ENCODE measurements around the gene LSM3. TPM values are rescaled to one million over a fixed set of nuclear protein-coding genes. Genes with fewer than 3 reads are reported as not detected.
A peak's percentile ranks its signal among the peaks of the same experiment; 100 is the strongest.
"Not testable (repeated sequence)": the region's sequence is repeated elsewhere in the genome, so short reads cannot be mapped to it uniquely, and the experiment has no call there.

Gene LSM3
- total RNA-seq, 4 donors from 2014 or later: 10.0 to 14.1 (median 11.9) TPM

DNA sequence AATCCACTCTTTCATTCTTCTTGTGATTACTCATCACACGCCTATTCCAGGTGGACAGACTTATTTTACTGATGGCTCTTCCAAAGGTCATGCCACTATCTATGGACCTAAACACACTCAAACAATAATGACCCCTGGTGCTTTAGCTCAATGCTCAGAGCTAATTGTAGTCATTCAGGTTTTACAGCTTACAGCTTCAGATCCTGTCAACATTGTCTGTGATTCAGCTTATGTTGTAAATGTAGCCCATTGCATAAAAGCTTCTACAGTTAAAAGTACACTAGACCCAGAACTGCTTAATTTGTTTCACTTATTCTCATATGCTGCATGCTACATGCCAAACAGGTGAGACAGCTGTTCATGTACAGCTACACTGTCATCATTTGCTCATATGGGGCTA, 49.2 kb downstream of the LSM3 start:
- no peaks in the 10 kb centered on the region for H3K27me3 ChIP-seq
- no peak overlapping the region for H3K27ac ChIP-seq
- H3K36me3 ChIP-seq: no peaks in the 10 kb centered on the region
- H3K4me3 ChIP-seq: no peak overlapping the region
- H3K9me3 ChIP-seq: no peaks in the 10 kb centered on the region
- no peaks in the 10 kb centered on the region for H3K4me1 ChIP-seq
- DNase-seq: no peak
- intact Hi-C loops (cut with DNase I; ENCODE audit: low total_unique reads): no loop called here
- TF ChIP-seq POLR2A (IDR thresholded peaks at IDR 0.05): no peak
- TF ChIP-seq, protein P1, sequence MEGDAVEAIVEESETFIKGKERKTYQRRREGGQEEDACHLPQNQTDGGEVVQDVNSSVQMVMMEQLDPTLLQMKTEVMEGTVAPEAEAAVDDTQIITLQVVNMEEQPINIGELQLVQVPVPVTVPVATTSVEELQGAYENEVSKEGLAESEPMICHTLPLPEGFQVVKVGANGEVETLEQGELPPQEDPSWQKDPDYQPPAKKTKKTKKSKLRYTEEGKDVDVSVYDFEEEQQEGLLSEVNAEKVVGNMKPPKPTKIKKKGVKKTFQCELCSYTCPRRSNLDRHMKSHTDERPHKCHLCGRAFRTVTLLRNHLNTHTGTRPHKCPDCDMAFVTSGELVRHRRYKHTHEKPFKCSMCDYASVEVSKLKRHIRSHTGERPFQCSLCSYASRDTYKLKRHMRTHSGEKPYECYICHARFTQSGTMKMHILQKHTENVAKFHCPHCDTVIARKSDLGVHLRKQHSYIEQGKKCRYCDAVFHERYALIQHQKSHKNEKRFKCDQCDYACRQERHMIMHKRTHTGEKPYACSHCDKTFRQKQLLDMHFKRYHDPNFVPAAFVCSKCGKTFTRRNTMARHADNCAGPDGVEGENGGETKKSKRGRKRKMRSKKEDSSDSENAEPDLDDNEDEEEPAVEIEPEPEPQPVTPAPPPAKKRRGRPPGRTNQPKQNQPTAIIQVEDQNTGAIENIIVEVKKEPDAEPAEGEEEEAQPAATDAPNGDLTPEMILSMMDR (IDR thresholded peaks at IDR 0.05): no peak

DNA sequence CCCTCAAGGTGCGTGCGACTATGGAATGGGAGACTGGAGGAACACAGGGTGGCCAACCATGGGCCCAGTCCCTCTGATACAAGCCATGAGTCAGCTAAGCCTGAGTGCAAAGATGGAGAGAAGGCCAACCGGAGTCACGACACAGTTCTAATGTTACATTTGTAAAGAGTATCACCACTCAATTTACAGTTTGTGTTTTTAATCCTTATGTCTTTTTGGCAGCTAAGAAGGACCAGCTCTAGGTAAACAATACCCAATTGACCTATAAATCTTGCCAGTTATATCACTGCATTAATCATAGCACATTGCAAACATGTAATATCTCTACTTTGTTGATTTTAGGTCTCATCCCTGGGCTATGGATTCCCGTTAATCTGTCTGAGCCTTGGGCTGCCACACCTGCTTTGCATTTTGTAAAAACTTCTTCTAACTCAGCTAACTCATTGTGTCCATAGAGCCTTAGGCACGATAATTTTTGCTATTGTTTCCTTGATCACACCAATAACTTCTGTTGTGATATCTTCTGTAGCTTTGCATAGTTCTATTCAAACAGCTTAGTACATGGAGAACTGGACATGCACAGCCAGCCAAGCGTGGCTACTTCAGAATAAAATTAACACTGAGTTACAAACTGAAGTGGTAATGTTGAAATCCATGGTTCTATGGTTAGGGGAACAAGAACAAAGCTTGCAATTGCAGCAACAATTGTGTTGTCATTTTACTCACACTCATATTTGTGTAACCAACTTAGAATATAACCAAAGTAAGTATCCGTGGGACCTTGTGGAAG, 50.3 kb downstream of the LSM3 start:
- H3K4me3 ChIP-seq: no peak overlapping the region
- no peak for DNase-seq
- no peaks in the 10 kb centered on the region for H3K4me1 ChIP-seq
- no peaks in the 10 kb centered on the region for H3K36me3 ChIP-seq
- H3K9me3 ChIP-seq: no peaks in the 10 kb centered on the region
- no peak for TF ChIP-seq POLR2A (IDR thresholded peaks at IDR 0.05)
- TF ChIP-seq, protein P1 (IDR thresholded peaks at IDR 0.05): no peak
- peak overlapping the region in 1 of 2 donors; percentile 40 for H3K27ac ChIP-seq
- H3K27me3 ChIP-seq: no peaks in the 10 kb centered on the region
- intact Hi-C loops (cut with DNase I; ENCODE audit: low total_unique reads): no loop called here

DNA sequence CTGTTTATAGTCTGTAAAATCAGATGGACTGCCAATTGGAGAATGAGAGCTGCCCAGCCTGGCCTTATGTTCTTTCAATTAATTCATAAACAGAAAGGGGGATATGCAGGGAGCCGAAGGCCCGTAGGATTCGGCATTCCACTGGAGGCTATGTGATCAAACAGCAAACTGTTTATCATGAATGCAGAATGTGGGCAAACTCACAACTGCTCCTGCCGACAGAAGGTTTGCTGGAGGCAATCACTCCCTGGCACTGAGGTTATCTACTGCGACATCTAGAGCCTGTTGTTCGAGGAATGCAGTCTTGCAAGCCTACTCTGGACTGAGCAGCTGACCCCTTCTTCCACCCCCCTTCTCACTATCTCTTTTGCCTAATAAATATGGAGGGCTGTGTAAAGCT, 51.1 kb downstream of the LSM3 start:
- DNase-seq; H3K36me3 ChIP-seq; intact Hi-C loops (cut with DNase I; ENCODE audit: low total_unique reads); H3K4me3 ChIP-seq; H3K4me1 ChIP-seq; H3K9me3 ChIP-seq; H3K27me3 ChIP-seq: not testable (repeated sequence)
- H3K27ac ChIP-seq: peak overlapping the region in 1 of 2 donors; percentile 40

DNA sequence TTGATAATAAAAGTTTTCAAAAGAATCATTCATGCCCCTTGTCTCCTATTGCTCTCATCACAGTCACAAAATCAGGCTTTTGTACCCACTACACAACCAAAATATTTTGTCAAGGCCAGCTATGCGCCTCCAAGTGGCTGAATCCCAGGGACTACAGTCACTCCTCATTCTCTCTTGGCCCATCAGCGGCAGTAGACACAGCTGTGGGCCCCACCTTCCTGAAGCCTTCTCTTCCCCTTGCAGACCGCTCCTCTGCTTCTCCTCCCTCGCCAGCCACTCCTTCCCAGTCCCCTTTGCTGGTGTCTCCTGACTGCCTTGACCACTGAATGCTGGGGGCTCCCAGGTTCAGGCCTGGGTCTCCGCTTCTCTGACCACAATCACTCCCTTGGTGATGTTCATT, 52.1 kb downstream of the LSM3 start:
- H3K36me3 ChIP-seq: no peaks in the 10 kb centered on the region
- no peaks in the 10 kb centered on the region for H3K27me3 ChIP-seq
- DNase-seq: no peak
- TF ChIP-seq POLR2A (IDR thresholded peaks at IDR 0.05): no peak
- TF ChIP-seq, protein P1 (IDR thresholded peaks at IDR 0.05): no peak
- intact Hi-C loops (cut with DNase I; ENCODE audit: low total_unique reads): no loop called here
- H3K27ac ChIP-seq: no peak overlapping the region
- no peaks in the 10 kb centered on the region for H3K9me3 ChIP-seq
- no peak overlapping the region for H3K4me3 ChIP-seq
- no peaks in the 10 kb centered on the region for H3K4me1 ChIP-seq

DNA sequence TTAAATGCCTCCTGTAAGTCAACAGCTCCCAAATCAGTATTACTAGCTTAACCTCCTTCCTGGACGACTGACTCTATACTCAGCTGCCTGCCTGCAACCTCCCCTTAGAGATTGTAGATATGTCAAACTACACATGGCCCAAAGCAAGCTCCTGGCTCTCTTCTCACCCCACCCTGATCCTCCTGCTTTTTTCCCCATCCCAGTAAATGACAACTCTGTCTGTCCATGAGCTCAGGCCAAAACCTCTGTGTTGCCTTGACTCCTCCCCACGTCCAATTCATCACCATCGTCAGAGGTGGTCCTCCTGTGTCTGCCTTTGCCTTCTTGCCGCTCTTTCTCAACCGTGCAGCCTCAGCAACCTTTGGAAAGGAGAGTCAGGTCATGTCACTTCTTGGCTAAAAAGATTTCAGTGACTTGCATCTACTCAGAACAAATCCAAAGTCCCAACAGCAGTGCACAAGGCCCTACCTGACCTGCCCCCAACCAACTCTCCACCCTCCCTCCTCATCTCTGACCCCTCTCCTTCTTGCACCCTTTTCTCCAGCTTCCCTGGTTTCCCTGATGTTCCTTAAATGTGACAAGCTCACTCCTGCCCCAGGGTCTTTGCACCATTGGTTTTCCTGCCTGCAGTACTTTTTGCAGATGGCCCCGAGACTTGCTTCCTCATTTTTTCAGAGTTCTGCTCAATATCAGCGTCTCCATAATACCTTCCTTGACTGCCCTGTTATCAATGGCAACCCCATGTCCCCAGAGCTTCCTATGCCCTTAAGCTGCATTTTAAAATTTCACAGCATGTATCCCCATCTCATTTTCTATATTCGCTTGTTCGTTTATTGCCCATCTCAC, 52.8 kb downstream of the LSM3 start:
- H3K36me3 ChIP-seq: no peaks in the 10 kb centered on the region
- TF ChIP-seq, protein P1 (IDR thresholded peaks at IDR 0.05): no peak
- no peak for TF ChIP-seq POLR2A (IDR thresholded peaks at IDR 0.05)
- no peaks in the 10 kb centered on the region for H3K27me3 ChIP-seq
- no peak for DNase-seq
- intact Hi-C loops (cut with DNase I; ENCODE audit: low total_unique reads): no loop called here
- H3K4me3 ChIP-seq: no peak overlapping the region
- H3K27ac ChIP-seq: no peak overlapping the region
- no peaks in the 10 kb centered on the region for H3K4me1 ChIP-seq
- no peaks in the 10 kb centered on the region for H3K9me3 ChIP-seq
